Dendritic cell treated with granulocyte-macrophage colony-stimulating factor and Interleukin-4, amounts not matched to agents 40 ng/mL and 50 ng/mL, for 4 days (primary cell): ENCODE data around the gene GPAT3.
"Not testable (repeated sequence)": the region's sequence is repeated elsewhere in the genome, so short reads cannot be mapped to it uniquely, and the experiment has no call there.

Source experiments
- H3K27ac Mint-ChIP-seq: one replicate; pipeline ENCODE4 v1.8.0; 2022; ENCODE audit warnings: mild to moderate bottlenecking, mixed read lengths
- H3K27me3 Mint-ChIP-seq: one replicate; pipeline ENCODE4 v1.8.0; 2022; ENCODE audit warnings: mild to moderate bottlenecking, mixed read lengths
- H3K36me3 Mint-ChIP-seq: one replicate; pipeline ENCODE4 v1.8.0; 2022; ENCODE audit warnings: low read depth, mixed read lengths
- H3K4me1 Mint-ChIP-seq: one replicate; pipeline ENCODE4 v1.8.0; 2022; ENCODE audit warnings: low read depth, mixed read lengths
- H3K4me3 Mint-ChIP-seq: one replicate; pipeline ENCODE4 v1.8.0; 2022; ENCODE audit warnings: mild to moderate bottlenecking, moderate library complexity, mixed read lengths
- H3K9me3 Mint-ChIP-seq: one replicate; pipeline ENCODE4 v1.8.0; 2022; ENCODE audit warnings: mixed read lengths
- intact Hi-C: fragments of 100-400 bp; cut with micrococcal nuclease; formaldehyde crosslinking; loops from one replicate; pipeline ENCODE4 v1.15.0; 2022

Gene GPAT3

DNA sequence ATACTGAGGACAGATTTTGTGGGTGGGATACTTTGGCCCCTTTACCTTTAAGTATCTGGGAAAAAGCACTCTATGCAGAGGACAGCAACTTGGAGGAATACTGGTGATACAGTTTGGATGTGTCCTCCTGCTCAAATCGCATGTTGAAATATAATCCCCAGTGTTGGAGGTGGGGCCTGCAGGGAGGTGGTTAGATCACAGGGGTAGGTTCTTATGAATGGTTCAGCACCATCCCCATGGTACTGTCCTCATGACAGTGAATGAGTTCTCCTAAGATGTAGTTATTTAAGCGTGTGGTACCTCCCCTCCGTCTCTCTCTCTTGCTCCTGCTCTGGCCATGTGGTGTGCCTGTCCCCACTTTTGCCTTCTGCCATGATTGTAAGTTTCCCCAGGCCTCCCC lies 24.6 kb downstream of the GPAT3 start:
- Mint-ChIP-seq H3K4me1 (peaks cover 61% of the 10 kb centered on the region), H3K36me3 (peaks cover 4% of the 10 kb centered on the region), H3K27ac (no peak overlapping the region), H3K9me3 (no peaks in the 10 kb centered on the region), H3K4me3 (no peak overlapping the region), H3K27me3 (no peaks in the 10 kb centered on the region)
- intact Hi-C loops, result no loop called here

GRCh38 chr4:83561381-83561780 lies 25.5 kb downstream of the GPAT3 start:
- Mint-ChIP-seq H3K9me3 (no peaks in the 10 kb centered on the region), H3K4me1 (peaks cover 53% of the 10 kb centered on the region), H3K4me3 (no peak overlapping the region), H3K27me3 (no peaks in the 10 kb centered on the region), H3K27ac (no peak overlapping the region), H3K36me3 (peaks cover 9% of the 10 kb centered on the region)
- intact Hi-C loops, result no loop called here

GRCh38 chr4:83563998-83564397 lies 28.1 kb downstream of the GPAT3 start:
- Mint-ChIP-seq H3K4me3 (no peak overlapping the region), H3K27me3 (no peaks in the 10 kb centered on the region), H3K4me1 (peaks cover 49% of the 10 kb centered on the region), H3K36me3 (peaks cover 9% of the 10 kb centered on the region), H3K27ac (no peak overlapping the region), H3K9me3 (no peaks in the 10 kb centered on the region)
- intact Hi-C loops, result no loop called here

- intact Hi-C loops, result no loop called here
- Mint-ChIP-seq H3K36me3 (peaks cover 9% of the 10 kb centered on the region), H3K4me3 (no peak overlapping the region), H3K27ac (peak overlapping the region; percentile 88), H3K9me3 (no peaks in the 10 kb centered on the region), H3K4me1 (peaks cover 36% of the 10 kb centered on the region), H3K27me3 (no peaks in the 10 kb centered on the region)
Observed at GRCh38 chr4:83568062-83568461, 32.2 kb downstream of the GPAT3 start.

GRCh38 chr4:83569429-83569828 lies 33.5 kb downstream of the GPAT3 start:
- no peaks in the 10 kb centered on the region for H3K9me3 Mint-ChIP-seq
- H3K27me3 Mint-ChIP-seq, result no peaks in the 10 kb centered on the region
- H3K36me3 Mint-ChIP-seq, result peaks cover 9% of the 10 kb centered on the region
- H3K4me3 Mint-ChIP-seq, result peak overlapping the region; percentile 64
- intact Hi-C loops, result no loop called here
- peak overlapping the region; percentile 88 for H3K27ac Mint-ChIP-seq
- peaks cover 36% of the 10 kb centered on the region for H3K4me1 Mint-ChIP-seq

DNA sequence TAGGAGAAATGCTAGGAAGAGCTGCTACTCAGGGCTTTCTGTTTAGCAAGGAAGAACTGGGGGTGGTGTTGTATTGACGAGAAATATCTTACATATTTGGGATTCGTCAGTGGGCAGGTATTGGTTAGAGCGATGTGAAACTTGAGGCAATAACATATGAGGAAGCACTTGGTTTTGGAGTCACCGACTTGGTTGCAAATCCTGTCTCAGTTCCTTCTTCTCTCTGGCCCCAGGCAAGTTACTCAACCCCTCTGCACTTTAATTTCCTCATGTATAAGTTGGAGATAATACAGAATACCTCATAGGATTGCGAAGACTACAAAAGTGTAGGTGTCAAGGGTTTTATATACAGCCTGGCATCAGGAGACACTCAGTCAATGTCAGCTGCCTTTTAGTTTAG lies 34.1 kb downstream of the GPAT3 start:
- intact Hi-C loops, result loop anchor here (1.0 to 5.0 kb wide), 2 partner anchors 34 to 62 kb away; partner anchors contain the start of gene GPAT3
- Mint-ChIP-seq H3K27ac (peak overlapping the region; percentile 88), H3K4me1 (peaks cover 36% of the 10 kb centered on the region), H3K4me3 (peak overlapping the region; percentile 64), H3K9me3 (no peaks in the 10 kb centered on the region), H3K36me3 (peaks cover 9% of the 10 kb centered on the region), H3K27me3 (no peaks in the 10 kb centered on the region)

- Mint-ChIP-seq H3K4me3 (no peak overlapping the region), H3K4me1 (peaks cover 27% of the 10 kb centered on the region), H3K36me3 (no peaks in the 10 kb centered on the region), H3K27me3 (no peaks in the 10 kb centered on the region), H3K9me3 (no peaks in the 10 kb centered on the region), H3K27ac (no peak overlapping the region)
- intact Hi-C loops, result loop anchor here (5.0 kb wide), 1 partner anchor 59 kb away; no protein-coding TSS in a partner anchor
Observed at GRCh38 chr4:83572848-83573247, 36.9 kb downstream of the GPAT3 start.

DNA sequence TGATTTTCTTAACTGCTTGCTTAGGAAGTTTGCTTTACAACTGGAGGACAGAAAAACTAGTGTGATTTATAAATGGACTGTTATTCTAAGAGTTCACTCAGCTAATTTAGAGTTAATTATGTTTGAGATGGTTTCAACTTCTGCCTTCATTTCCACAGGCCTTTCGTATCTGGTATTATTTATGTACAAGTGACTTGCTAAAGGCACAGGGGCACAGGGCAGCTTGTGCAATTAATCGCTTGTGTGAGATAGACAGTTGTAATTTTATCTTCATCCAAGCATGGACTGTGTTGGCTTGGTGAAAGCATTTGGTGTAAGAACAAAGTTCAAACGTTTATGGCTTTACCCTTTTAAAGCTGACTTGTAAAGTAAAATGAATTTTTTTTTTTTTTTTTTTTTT lies 38.3 kb downstream of the GPAT3 start:
- Mint-ChIP-seq H3K4me1 (peaks cover 23% of the 10 kb centered on the region), H3K4me3 (no peak overlapping the region), H3K27me3 (no peaks in the 10 kb centered on the region), H3K36me3 (no peaks in the 10 kb centered on the region), H3K27ac (no peak overlapping the region), H3K9me3 (no peaks in the 10 kb centered on the region)
- intact Hi-C loops, result loop anchor here (5.0 kb wide), 1 partner anchor 58 kb away; no protein-coding TSS in a partner anchor

- H3K27ac Mint-ChIP-seq, H3K9me3 Mint-ChIP-seq, H3K27me3 Mint-ChIP-seq, intact Hi-C loops, H3K36me3 Mint-ChIP-seq, H3K4me3 Mint-ChIP-seq: not testable (repeated sequence)
- peaks cover 16% of the 10 kb centered on the region for H3K4me1 Mint-ChIP-seq
Observed at GRCh38 chr4:83576237-83576636, 40.3 kb downstream of the GPAT3 start.

DNA sequence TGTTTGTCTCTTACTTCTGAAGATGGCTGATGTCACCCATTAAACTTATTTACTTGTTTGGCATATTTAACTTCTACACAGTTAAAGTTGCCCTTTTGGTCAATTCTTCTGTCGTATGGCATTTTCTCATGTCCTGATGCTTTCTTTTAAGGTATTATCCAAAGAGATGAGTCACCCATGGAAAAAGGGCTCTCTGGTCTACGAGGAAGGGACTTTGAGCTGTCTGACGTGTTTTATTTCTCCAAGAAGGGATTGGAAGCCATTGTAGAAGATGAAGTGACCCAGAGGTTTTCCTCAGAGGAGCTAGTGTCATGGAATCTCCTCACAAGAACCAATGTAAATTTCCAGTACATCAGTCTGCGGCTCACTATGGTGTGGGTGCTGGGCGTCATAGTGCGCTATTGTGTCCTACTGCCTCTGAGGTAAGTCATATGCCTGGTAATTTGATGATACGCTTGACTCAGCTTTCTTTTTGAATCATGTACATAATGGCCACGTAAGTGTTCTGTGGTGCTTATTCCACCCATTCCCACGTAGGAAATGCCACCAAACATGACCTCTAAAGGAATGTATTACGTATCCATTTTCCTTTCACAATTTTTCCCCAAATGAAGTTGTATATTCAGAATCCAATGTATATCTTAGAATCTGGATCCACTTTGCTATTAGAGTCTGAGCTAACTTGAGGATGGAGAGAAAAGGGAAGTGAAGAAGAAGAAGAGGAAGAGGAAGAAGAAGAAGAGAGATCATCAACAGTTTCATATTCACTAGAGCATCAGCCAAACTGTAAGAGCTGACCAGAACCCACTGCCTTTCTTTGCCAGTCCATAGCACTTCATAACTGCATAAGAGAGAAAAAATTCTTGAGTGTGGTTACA lies 45.7 kb downstream of the GPAT3 start:
- intact Hi-C loops, result no loop called here
- Mint-ChIP-seq H3K9me3 (no peaks in the 10 kb centered on the region), H3K27ac (peak overlapping the region; percentile 71), H3K27me3 (no peaks in the 10 kb centered on the region), H3K36me3 (no peaks in the 10 kb centered on the region), H3K4me1 (peaks cover 36% of the 10 kb centered on the region), H3K4me3 (peak overlapping the region; percentile 40)

- peaks cover 36% of the 10 kb centered on the region for H3K4me1 Mint-ChIP-seq
- peak overlapping the region; percentile 71 for H3K27ac Mint-ChIP-seq
- H3K9me3 Mint-ChIP-seq, result no peaks in the 10 kb centered on the region
- intact Hi-C loops, result no loop called here
- peak overlapping the region; percentile 40 for H3K4me3 Mint-ChIP-seq
- H3K27me3 Mint-ChIP-seq, result no peaks in the 10 kb centered on the region
- peaks cover 5% of the 10 kb centered on the region for H3K36me3 Mint-ChIP-seq
Observed at GRCh38 chr4:83582289-83582785, 46.4 kb downstream of the GPAT3 start.

GRCh38 chr4:83585982-83586508 lies 50.1 kb downstream of the GPAT3 start:
- peaks cover 22% of the 10 kb centered on the region for H3K4me1 Mint-ChIP-seq
- H3K27me3 Mint-ChIP-seq, result no peaks in the 10 kb centered on the region
- H3K4me3 Mint-ChIP-seq, result no peak overlapping the region
- no peak overlapping the region for H3K27ac Mint-ChIP-seq
- no peaks in the 10 kb centered on the region for H3K9me3 Mint-ChIP-seq
- intact Hi-C loops, result no loop called here
- H3K36me3 Mint-ChIP-seq, result peaks cover 30% of the 10 kb centered on the region

- H3K4me3 Mint-ChIP-seq, result no peak overlapping the region
- H3K4me1 Mint-ChIP-seq, result no peaks in the 10 kb centered on the region
- no peaks in the 10 kb centered on the region for H3K27me3 Mint-ChIP-seq
- H3K9me3 Mint-ChIP-seq, result no peaks in the 10 kb centered on the region
- intact Hi-C loops, result no loop called here
- no peak overlapping the region for H3K27ac Mint-ChIP-seq
- H3K36me3 Mint-ChIP-seq, result peaks cover 49% of the 10 kb centered on the region
Observed at GRCh38 chr4:83589279-83589678, 53.4 kb downstream of the GPAT3 start.

DNA sequence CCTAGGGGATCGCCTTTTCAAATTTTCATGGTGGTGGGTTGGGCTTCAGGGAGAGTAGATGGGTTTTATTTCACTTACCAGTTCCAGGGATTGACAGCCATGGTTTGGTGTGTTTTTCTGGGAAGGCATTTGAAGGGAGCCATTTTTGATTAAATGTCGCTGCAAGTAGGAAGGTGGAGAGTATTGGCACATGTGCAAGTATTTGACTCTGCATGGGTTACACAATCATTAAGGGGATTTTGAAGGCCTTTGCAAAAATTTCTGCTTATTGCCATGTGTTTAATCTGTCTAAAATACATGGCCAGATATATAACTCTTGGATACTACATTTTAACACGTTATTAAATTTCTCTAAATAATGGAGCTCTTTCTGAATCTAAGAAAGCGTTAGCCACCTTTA lies 55.1 kb downstream of the GPAT3 start:
- intact Hi-C loops, result no loop called here
- Mint-ChIP-seq H3K27ac (no peak overlapping the region), H3K9me3 (no peaks in the 10 kb centered on the region), H3K27me3 (no peaks in the 10 kb centered on the region), H3K4me3 (no peak overlapping the region), H3K4me1 (no peaks in the 10 kb centered on the region), H3K36me3 (peaks cover 66% of the 10 kb centered on the region)
